Measurements from ENCODE around the gene TSPAN11. TPM values are rescaled to one million over a fixed set of nuclear protein-coding genes. Genes with fewer than 3 reads are reported as not detected.

Gene TSPAN11
- total RNA-seq, 1 experiment from 2014 or later, result not detected

GRCh38 chr12:31006416-31007152, 80.0 kb downstream of the TSPAN11 start:
- Mint-ChIP-seq H3K4me1 (ENCODE audit: low read depth, unreplicated experiment) (no peaks in the 10 kb centered on the region), H3K36me3 (ENCODE audit: insufficient read depth, unreplicated experiment) (no peaks in the 10 kb centered on the region), H3K4me3 (ENCODE audit: unreplicated experiment) (no peak overlapping the region), H3K9me3 (ENCODE audit: unreplicated experiment) (no peaks in the 10 kb centered on the region), H3K27ac (ENCODE audit: unreplicated experiment) (no peak overlapping the region), H3K27me3 (ENCODE audit: insufficient read depth, unreplicated experiment) (no peaks in the 10 kb centered on the region)
- H3K27me3 ChIP-seq (replicated peaks; ENCODE audit: control insufficient read depth, insufficient read depth, low read length), result no peaks in the 10 kb centered on the region
- BruUV-seq (replicated peaks), result no TSS peak
- TF ChIP-seq, protein P1, sequence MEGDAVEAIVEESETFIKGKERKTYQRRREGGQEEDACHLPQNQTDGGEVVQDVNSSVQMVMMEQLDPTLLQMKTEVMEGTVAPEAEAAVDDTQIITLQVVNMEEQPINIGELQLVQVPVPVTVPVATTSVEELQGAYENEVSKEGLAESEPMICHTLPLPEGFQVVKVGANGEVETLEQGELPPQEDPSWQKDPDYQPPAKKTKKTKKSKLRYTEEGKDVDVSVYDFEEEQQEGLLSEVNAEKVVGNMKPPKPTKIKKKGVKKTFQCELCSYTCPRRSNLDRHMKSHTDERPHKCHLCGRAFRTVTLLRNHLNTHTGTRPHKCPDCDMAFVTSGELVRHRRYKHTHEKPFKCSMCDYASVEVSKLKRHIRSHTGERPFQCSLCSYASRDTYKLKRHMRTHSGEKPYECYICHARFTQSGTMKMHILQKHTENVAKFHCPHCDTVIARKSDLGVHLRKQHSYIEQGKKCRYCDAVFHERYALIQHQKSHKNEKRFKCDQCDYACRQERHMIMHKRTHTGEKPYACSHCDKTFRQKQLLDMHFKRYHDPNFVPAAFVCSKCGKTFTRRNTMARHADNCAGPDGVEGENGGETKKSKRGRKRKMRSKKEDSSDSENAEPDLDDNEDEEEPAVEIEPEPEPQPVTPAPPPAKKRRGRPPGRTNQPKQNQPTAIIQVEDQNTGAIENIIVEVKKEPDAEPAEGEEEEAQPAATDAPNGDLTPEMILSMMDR (IDR thresholded peaks at IDR 0.05; ENCODE audit: insufficient read depth in 1 of 2, low read depth in 1 of 2, low read length in 1 of 2, severe bottlenecking in 1 of 2, unreplicated experiment in 1 of 2), result no peak
- CTCF ChIA-PET, result no interaction called here
- no peaks in the 10 kb centered on the region for H3K9me3 ChIP-seq
- peaks cover 5% of the 10 kb centered on the region; the same call in 1 of the 2 replicates for H3K4me1 ChIP-seq
- H3K36me3 ChIP-seq (ENCODE audit: control insufficient read depth, insufficient read depth, low read length), result no peaks in the 10 kb centered on the region
- no peak for DNase-seq
- H3K4me3 ChIP-seq (ENCODE audit: low read depth, low read length), result no peak overlapping the region
- intact Hi-C loops (cut with micrococcal nuclease; ENCODE audit: unreplicated experiment), result no loop called here
- POLR2A ChIA-PET, result interaction anchor here (0.5 kb wide), 1 partner anchor 10 kb away, joined by 3 read pairs; no protein-coding TSS in a partner anchor

DNA sequence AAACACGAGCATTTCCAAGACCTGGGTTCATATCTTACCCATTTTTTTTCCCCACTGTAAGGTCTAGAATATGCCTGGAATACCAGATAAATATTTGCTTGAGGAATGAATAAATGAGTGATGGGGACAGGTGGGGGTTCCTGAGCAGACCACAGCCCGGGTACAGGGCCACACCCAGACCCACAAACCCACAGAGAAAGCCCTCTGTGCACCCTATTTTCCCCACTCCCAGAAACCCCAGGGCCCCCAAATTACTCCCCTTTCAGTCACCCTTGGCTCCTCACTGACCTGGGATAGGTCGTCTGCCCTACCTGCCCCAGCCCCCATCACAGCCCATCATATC, 80.6 kb downstream of the TSPAN11 start:
- H3K27ac Mint-ChIP-seq (ENCODE audit: unreplicated experiment), result no peak overlapping the region
- no peaks in the 10 kb centered on the region for H3K4me1 Mint-ChIP-seq (ENCODE audit: low read depth, unreplicated experiment)
- no peaks in the 10 kb centered on the region for H3K9me3 Mint-ChIP-seq (ENCODE audit: unreplicated experiment)
- Histone ChIP-seq H3K27me3 (replicated peaks; ENCODE audit: control insufficient read depth, insufficient read depth, low read length) (no peaks in the 10 kb centered on the region), H3K4me1 (peaks cover 5% of the 10 kb centered on the region; the same call in 1 of the 2 replicates), H3K4me3 (ENCODE audit: low read depth, low read length) (no peak overlapping the region), H3K9me3 (no peaks in the 10 kb centered on the region), H3K36me3 (ENCODE audit: control insufficient read depth, insufficient read depth, low read length) (no peaks in the 10 kb centered on the region)
- BruUV-seq (replicated peaks), result no TSS peak
- intact Hi-C loops (cut with micrococcal nuclease; ENCODE audit: unreplicated experiment), result no loop called here
- H3K36me3 Mint-ChIP-seq (ENCODE audit: insufficient read depth, unreplicated experiment), result no peaks in the 10 kb centered on the region
- no peak overlapping the region for H3K4me3 Mint-ChIP-seq (ENCODE audit: unreplicated experiment)
- TF ChIP-seq, protein P1 (IDR thresholded peaks at IDR 0.05; ENCODE audit: insufficient read depth in 1 of 2, low read depth in 1 of 2, low read length in 1 of 2, severe bottlenecking in 1 of 2, unreplicated experiment in 1 of 2), result no peak
- no peak for DNase-seq
- no peaks in the 10 kb centered on the region for H3K27me3 Mint-ChIP-seq (ENCODE audit: insufficient read depth, unreplicated experiment)
- CTCF ChIA-PET, result no interaction called here
- POLR2A ChIA-PET, result interaction anchor here (0.5 kb wide), 1 partner anchor 9 kb away, joined by 3 read pairs; no protein-coding TSS in a partner anchor

- Histone ChIP-seq H3K4me1 (peaks cover 5% of the 10 kb centered on the region; the same call in 1 of the 2 replicates), H3K4me3 (ENCODE audit: low read depth, low read length) (no peak overlapping the region), H3K27me3 (replicated peaks; ENCODE audit: control insufficient read depth, insufficient read depth, low read length) (no peaks in the 10 kb centered on the region), H3K36me3 (ENCODE audit: control insufficient read depth, insufficient read depth, low read length) (no peaks in the 10 kb centered on the region), H3K9me3 (no peaks in the 10 kb centered on the region)
- Mint-ChIP-seq H3K4me3 (ENCODE audit: unreplicated experiment) (no peak overlapping the region), H3K36me3 (ENCODE audit: insufficient read depth, unreplicated experiment) (no peaks in the 10 kb centered on the region), H3K9me3 (ENCODE audit: unreplicated experiment) (no peaks in the 10 kb centered on the region), H3K27ac (ENCODE audit: unreplicated experiment) (no peak overlapping the region), H3K4me1 (ENCODE audit: low read depth, unreplicated experiment) (no peaks in the 10 kb centered on the region), H3K27me3 (ENCODE audit: insufficient read depth, unreplicated experiment) (peaks cover 4% of the 10 kb centered on the region)
- CTCF ChIA-PET, result no interaction called here
- BruUV-seq (replicated peaks), result no TSS peak
- TF ChIP-seq, protein P1 (IDR thresholded peaks at IDR 0.05; ENCODE audit: insufficient read depth in 1 of 2, low read depth in 1 of 2, low read length in 1 of 2, severe bottlenecking in 1 of 2, unreplicated experiment in 1 of 2), result no peak
- intact Hi-C loops (cut with micrococcal nuclease; ENCODE audit: unreplicated experiment), result no loop called here
- DNase-seq, result no peak
- POLR2A ChIA-PET, result no interaction called here
Measured at GRCh38 chr12:31007636-31008175, 81.2 kb downstream of the TSPAN11 start.
